Panc1 (cell line): ENCODE measurements around the gene CLDN9. TPM values are rescaled to one million over a fixed set of nuclear protein-coding genes. Genes with fewer than 3 reads are reported as not detected.

Experiments
- ATAC-seq: fragments of 200-7000 bp; cut with Tn5 transposase; 2 replicates; pipeline ENCODE4 v1.9.1; 2020; ENCODE audit warnings: mild to moderate bottlenecking, moderate library complexity
- BruUV-seq: library from RNA; stranded (reverse); fragments of 400-500 nt; replicated peaks from 2 replicates; lab custom pipeline; 2021; lab: Mats Ljungman, UMichigan
- CTCF ChIA-PET: fragments of 300-600 bp; sonication (Branson Sonifier 250); formaldehyde crosslinking; loops from one replicate; lab custom pipeline; 2022; ENCODE audit warnings: antibody characterized with exemption; lab: Charles Lee
- POLR2A ChIA-PET: fragments of 300-600 bp; sonication (Branson Sonifier 250); formaldehyde crosslinking; loops from one replicate; lab custom pipeline; 2022; ENCODE audit warnings: antibody characterized with exemption; lab: Charles Lee
- DNase-seq: peaks from one replicate; pipeline ENCODE4 v3.0.0-alpha.2; 2010; ENCODE audit warnings: low read depth, low spot score
- H3K27ac ChIP-seq: 2 replicates; pipeline ENCODE4 v1.5.1; 2011; ENCODE audit warnings: mild to moderate bottlenecking, low read length, inconsistent platforms
- H3K27me3 ChIP-seq: fragments of 200-500 bp; sonication (Bioruptor generic); 2 replicates; pipeline ENCODE4 v1.6.0; 2014; ENCODE audit warnings: low read length, inconsistent platforms; ENCODE audit not compliant: control insufficient read depth, insufficient read depth
- H3K36me3 ChIP-seq: fragments of 200-500 bp; sonication (Bioruptor generic); 2 replicates; pipeline ENCODE4 v1.5.1; 2014; ENCODE audit warnings: inconsistent platforms, mild to moderate bottlenecking, low read length, moderate library complexity; ENCODE audit not compliant: control insufficient read depth, insufficient read depth
- H3K4me1 ChIP-seq: 2 replicates; pipeline ENCODE4 v1.5.1; 2011; ENCODE audit warnings: inconsistent platforms, mild to moderate bottlenecking, low read length, moderate library complexity; ENCODE audit not compliant: control insufficient read depth, insufficient read depth
- H3K4me3 ChIP-seq, 2 experiments: 2 replicates each; pipeline ENCODE4 v1.5.1; 2011 to 2012; ENCODE audit warnings: low read depth in 2 of 2, low read length in 2 of 2, mild to moderate bottlenecking in 2 of 2, inconsistent platforms in 1 of 2, moderate library complexity in 1 of 2
- H3K9me3 ChIP-seq: fragments of 200-500 bp; sonication (Bioruptor generic); 2 replicates; pipeline ENCODE4 v1.5.1; 2014; ENCODE audit warnings: low read depth, mild to moderate bottlenecking, inconsistent platforms, low read length, moderate library complexity; ENCODE audit not compliant: control insufficient read depth, insufficient read depth
- POLR2AphosphoS5 ChIP-seq: IDR thresholded peaks from 2 replicates; pipeline ENCODE4 v1.6.1; 2012; ENCODE audit warnings: mild to moderate bottlenecking, low read depth, low read length, moderate library complexity
- SIN3A ChIP-seq: IDR thresholded peaks from 2 replicates; pipeline ENCODE4 v1.6.1; 2012; ENCODE audit warnings: low read depth, mild to moderate bottlenecking, low read length, moderate library complexity, borderline replicate concordance; ENCODE audit not compliant: insufficient read depth
- TCF7L2 ChIP-seq: IDR thresholded peaks from 2 replicates; pipeline ENCODE4 v1.6.1; 2011; ENCODE audit warnings: mild to moderate bottlenecking, low read depth, low read length, inconsistent platforms
- in situ Hi-C: cut with HindIII; loops from 2 replicates; pipeline ENCODE4 v1.10.0; 2016; ENCODE audit warnings: low sequenced_read_pairs, low pct_unique_long_range_greater_than_20kb
- intact Hi-C: fragments of 100-400 bp; cut with micrococcal nuclease; formaldehyde crosslinking; loops from one replicate; pipeline ENCODE4 v1.10.0; 2022; ENCODE audit not compliant: unreplicated experiment
- total RNA-seq: library from RNA; stranded (reverse); gene quantifications from one replicate; pipeline ENCODE4 v1.2.1, GENCODE V29; 2021; ENCODE audit not compliant: unreplicated experiment
- TF ChIP-seq, protein P1 (sequence below), 2 experiments: IDR thresholded peaks; 2 replicates each; pipeline ENCODE4 v1.6.1; 2011 to 2012; ENCODE audit warnings: low read depth in 2 of 2, control low read depth in 1 of 2, low read length in 1 of 2, mild to moderate bottlenecking in 1 of 2, moderate library complexity in 1 of 2; ENCODE audit not compliant: insufficient read depth in 1 of 2
- TF ChIP-seq, protein P2 (sequence below): fragments of 450-650 bp; IDR thresholded peaks from 2 replicates; pipeline ENCODE4 v1.5.1; 2017; ENCODE audit warnings: mild to moderate bottlenecking

The CLDN9 gene
- total RNA-seq, 1 experiment from 2014 or later: 1.6 TPM

DNA sequence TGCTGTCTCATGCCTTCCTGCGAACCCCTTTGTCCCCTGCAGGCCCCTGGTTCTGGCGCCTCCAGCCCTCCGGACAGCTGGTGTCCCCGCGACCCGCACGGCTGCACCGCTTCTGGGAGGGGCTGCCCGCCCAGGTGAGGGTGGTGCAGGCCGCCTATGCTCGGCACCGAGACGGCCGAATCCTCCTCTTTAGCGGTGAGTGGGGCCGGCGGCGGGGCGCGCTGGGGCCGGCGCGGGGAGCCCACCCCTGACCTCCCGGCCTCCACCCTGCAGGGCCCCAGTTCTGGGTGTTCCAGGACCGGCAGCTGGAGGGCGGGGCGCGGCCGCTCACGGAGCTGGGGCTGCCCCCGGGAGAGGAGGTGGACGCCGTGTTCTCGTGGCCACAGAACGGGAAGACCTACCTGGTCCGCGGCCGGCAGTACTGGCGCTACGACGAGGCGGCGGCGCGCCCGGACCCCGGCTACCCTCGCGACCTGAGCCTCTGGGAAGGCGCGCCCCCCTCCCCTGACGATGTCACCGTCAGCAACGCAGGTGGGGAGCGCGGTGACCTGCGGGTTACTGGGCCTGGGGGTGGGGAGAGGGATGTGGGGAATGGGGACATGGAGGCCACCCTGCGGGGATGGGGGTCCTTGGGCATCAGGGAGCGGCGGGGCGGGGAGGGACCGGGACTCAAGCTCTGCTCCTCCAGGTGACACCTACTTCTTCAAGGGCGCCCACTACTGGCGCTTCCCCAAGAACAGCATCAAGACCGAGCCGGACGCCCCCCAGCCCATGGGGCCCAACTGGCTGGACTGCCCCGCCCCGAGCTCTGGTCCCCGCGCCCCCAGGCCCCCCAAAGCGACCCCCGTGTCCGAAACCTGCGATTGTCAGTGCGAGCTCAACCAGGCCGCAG lies 45.7 kb downstream of the CLDN9 start:
- no TSS peak for BruUV-seq
- DNase-seq: no peak
- TF ChIP-seq SIN3A (no peak), POLR2AphosphoS5 (no peak), TCF7L2 (no peak)
- TF ChIP-seq, protein P1, sequence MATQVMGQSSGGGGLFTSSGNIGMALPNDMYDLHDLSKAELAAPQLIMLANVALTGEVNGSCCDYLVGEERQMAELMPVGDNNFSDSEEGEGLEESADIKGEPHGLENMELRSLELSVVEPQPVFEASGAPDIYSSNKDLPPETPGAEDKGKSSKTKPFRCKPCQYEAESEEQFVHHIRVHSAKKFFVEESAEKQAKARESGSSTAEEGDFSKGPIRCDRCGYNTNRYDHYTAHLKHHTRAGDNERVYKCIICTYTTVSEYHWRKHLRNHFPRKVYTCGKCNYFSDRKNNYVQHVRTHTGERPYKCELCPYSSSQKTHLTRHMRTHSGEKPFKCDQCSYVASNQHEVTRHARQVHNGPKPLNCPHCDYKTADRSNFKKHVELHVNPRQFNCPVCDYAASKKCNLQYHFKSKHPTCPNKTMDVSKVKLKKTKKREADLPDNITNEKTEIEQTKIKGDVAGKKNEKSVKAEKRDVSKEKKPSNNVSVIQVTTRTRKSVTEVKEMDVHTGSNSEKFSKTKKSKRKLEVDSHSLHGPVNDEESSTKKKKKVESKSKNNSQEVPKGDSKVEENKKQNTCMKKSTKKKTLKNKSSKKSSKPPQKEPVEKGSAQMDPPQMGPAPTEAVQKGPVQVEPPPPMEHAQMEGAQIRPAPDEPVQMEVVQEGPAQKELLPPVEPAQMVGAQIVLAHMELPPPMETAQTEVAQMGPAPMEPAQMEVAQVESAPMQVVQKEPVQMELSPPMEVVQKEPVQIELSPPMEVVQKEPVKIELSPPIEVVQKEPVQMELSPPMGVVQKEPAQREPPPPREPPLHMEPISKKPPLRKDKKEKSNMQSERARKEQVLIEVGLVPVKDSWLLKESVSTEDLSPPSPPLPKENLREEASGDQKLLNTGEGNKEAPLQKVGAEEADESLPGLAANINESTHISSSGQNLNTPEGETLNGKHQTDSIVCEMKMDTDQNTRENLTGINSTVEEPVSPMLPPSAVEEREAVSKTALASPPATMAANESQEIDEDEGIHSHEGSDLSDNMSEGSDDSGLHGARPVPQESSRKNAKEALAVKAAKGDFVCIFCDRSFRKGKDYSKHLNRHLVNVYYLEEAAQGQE (IDR thresholded peaks at IDR 0.05; ENCODE audit: insufficient read depth in 1 of 2, low read depth in 2 of 2, low read length in 1 of 2): no peak
- TF ChIP-seq, protein P2, sequence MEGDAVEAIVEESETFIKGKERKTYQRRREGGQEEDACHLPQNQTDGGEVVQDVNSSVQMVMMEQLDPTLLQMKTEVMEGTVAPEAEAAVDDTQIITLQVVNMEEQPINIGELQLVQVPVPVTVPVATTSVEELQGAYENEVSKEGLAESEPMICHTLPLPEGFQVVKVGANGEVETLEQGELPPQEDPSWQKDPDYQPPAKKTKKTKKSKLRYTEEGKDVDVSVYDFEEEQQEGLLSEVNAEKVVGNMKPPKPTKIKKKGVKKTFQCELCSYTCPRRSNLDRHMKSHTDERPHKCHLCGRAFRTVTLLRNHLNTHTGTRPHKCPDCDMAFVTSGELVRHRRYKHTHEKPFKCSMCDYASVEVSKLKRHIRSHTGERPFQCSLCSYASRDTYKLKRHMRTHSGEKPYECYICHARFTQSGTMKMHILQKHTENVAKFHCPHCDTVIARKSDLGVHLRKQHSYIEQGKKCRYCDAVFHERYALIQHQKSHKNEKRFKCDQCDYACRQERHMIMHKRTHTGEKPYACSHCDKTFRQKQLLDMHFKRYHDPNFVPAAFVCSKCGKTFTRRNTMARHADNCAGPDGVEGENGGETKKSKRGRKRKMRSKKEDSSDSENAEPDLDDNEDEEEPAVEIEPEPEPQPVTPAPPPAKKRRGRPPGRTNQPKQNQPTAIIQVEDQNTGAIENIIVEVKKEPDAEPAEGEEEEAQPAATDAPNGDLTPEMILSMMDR: no peak
- no peaks in the 10 kb centered on the region for H3K27me3 ChIP-seq
- ChIA-PET CTCF (interaction anchor here (0.6 to 2.2 kb wide), 8 partner anchors 9 to 114 kb away, joined by 3 to 12 read pairs (median 6); no protein-coding TSS in a partner anchor), POLR2A (no interaction called here)
- no peaks in the 10 kb centered on the region for H3K9me3 ChIP-seq
- H3K36me3 ChIP-seq: no peaks in the 10 kb centered on the region
- in situ Hi-C loops (no loop called here), intact Hi-C loops (loop anchor here (10.0 kb wide), 1 partner anchor 66 kb away; no protein-coding TSS in a partner anchor)
- H3K4me3 ChIP-seq: peak overlapping the region; percentile 70 to 74
- H3K27ac ChIP-seq: no peak overlapping the region; the same call in 1 of the 2 replicates
- peak; percentile 66 for ATAC-seq
- peaks cover 2% of the 10 kb centered on the region; the same call in 1 of the 2 replicates for H3K4me1 ChIP-seq

DNA sequence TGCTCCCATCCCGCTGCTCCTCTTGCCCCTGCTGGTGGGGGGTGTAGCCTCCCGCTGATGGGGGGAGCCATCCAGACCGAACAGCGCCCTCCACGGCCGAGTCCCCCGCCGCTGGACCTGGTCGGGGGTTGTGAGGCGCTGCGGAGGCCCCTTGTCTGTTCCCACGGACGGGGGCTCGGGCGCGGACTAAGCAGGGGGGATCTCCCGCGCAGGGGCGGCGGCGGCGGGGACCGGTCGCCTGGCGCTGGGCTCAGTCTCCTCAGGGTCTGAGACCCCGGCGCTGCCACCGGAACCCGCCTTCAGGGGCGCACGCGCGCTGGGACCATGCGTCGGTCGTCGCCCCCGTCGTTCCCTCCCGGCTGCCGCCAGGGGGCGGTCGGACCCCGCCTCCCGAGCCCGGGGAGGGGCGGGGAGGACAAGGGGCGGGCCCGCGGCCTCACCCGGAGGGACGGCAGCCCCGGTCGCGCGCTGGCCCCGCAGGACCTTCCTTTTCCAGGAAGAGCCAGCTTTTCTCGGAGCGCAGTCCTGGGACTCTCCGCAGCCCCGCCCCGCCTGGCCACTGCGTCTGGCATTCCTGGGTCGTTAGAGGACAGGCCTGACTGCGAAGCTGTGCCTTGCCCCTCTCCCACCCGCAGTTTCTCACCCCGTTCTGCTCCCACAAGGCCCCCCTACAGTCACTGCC lies 46.5 kb downstream of the CLDN9 start:
- TF ChIP-seq, protein P1 (IDR thresholded peaks at IDR 0.05; ENCODE audit: insufficient read depth in 1 of 2, low read depth in 2 of 2, low read length in 1 of 2): no peak
- TF ChIP-seq SIN3A (peak; percentile 65; the same call in 1 of the 2 replicates), POLR2AphosphoS5 (peak; percentile 33; the same call in 1 of the 2 replicates)
- TF ChIP-seq, protein P2: peak; percentile 97
- Histone ChIP-seq H3K9me3 (no peaks in the 10 kb centered on the region), H3K27me3 (no peaks in the 10 kb centered on the region), H3K36me3 (no peaks in the 10 kb centered on the region), H3K4me3 (peak overlapping the region; percentile 70 to 74), H3K4me1 (peaks cover 2% of the 10 kb centered on the region; the same call in 1 of the 2 replicates), H3K27ac (peak overlapping the region; percentile 83)
- BruUV-seq: no TSS peak
- intact Hi-C loops (loop anchor here (10.0 kb wide), 1 partner anchor 66 kb away; no protein-coding TSS in a partner anchor), in situ Hi-C loops (no loop called here)
- POLR2A ChIA-PET: no interaction called here
- peak; percentile 93 for ATAC-seq
- CTCF ChIA-PET: interaction anchor here (0.6 to 2.2 kb wide), 10 partner anchors 9 to 1218 kb away, joined by 3 to 9 read pairs (median 4); a partner anchor contains a TSS
- no peak for DNase-seq
